Measurements from ENCODE around the gene RPAIN. TPM values are rescaled to one million over a fixed set of nuclear protein-coding genes. Genes with fewer than 3 reads are reported as not detected.
A peak's percentile ranks its signal among the peaks of the same experiment; 100 is the strongest.

Gene RPAIN
- total RNA-seq, 1 experiment from 2014 or later: 46.1 TPM

DNA sequence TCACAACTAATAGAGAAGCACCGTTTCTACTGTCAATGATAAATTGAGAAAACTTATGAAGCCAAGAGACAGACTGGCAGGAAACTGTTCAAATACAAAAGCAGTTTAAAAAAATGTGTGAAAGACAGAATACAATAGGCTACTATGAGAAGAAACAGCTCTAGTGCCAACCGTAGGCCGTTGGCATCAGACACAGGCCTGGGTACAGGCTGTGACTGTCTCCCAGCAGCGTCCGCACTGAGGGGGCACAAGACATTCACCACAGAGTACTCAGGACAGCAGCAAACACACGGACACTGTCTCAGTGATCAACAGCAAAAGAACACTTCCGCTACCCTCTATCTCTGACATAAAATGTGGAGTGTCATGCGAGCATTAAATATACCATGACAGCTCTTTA lies 26.8 kb downstream of the RPAIN start:
- Histone ChIP-seq H3K9me2 (replicated peaks; ENCODE audit: low read length) (no peaks in the 10 kb centered on the region), H3F3A (ENCODE audit: low read length, unreplicated experiment) (no peaks in the 10 kb centered on the region), H3K27ac (ENCODE audit: low read length) (no peak overlapping the region), H3K4me1 (ENCODE audit: insufficient read depth, low read length) (no peaks in the 10 kb centered on the region), H4K20me1 (ENCODE audit: low read length) (no peaks in the 10 kb centered on the region), H2AFZ (ENCODE audit: low read length) (no peak overlapping the region), H3K9ac (ENCODE audit: low read length) (no peak overlapping the region), H3K79me2 (ENCODE audit: low read length) (no peaks in the 10 kb centered on the region), H3K4me3 (ENCODE audit: low read length) (no peak overlapping the region), H3K36me3 (ENCODE audit: low read depth, low read length) (peaks cover 14% of the 10 kb centered on the region), H3K9me3 (ENCODE audit: low read length) (no peaks in the 10 kb centered on the region), H3K4me2 (ENCODE audit: low read length) (no peak overlapping the region), H3K27me3 (ENCODE audit: low read length) (no peaks in the 10 kb centered on the region)
- ChIA-PET CTCF (no interaction called here), POLR2A (ENCODE audit: unreplicated experiment) (no interaction called here)
- intact Hi-C loops (cut with micrococcal nuclease): no loop called here
- TF ChIP-seq EZH2 (IDR thresholded peaks at IDR 0.05; ENCODE audit: low read length, unreplicated experiment): no peak
- TF ChIP-seq, protein P1, sequence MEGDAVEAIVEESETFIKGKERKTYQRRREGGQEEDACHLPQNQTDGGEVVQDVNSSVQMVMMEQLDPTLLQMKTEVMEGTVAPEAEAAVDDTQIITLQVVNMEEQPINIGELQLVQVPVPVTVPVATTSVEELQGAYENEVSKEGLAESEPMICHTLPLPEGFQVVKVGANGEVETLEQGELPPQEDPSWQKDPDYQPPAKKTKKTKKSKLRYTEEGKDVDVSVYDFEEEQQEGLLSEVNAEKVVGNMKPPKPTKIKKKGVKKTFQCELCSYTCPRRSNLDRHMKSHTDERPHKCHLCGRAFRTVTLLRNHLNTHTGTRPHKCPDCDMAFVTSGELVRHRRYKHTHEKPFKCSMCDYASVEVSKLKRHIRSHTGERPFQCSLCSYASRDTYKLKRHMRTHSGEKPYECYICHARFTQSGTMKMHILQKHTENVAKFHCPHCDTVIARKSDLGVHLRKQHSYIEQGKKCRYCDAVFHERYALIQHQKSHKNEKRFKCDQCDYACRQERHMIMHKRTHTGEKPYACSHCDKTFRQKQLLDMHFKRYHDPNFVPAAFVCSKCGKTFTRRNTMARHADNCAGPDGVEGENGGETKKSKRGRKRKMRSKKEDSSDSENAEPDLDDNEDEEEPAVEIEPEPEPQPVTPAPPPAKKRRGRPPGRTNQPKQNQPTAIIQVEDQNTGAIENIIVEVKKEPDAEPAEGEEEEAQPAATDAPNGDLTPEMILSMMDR (conservative IDR thresholded peaks at IDR 0.05; ENCODE audit: low read depth, low read length): no peak
- no peak for TF ChIP-seq EZH2phosphoT487 (IDR thresholded peaks at IDR 0.05; ENCODE audit: borderline replicate concordance, low read length)
- no TSS peak for BruUV-seq (replicated peaks)
- no peak for ATAC-seq
- no peak for DNase-seq

- Histone ChIP-seq H3K36me3 (ENCODE audit: low read depth, low read length) (no peaks in the 10 kb centered on the region), H3K27ac (ENCODE audit: low read length) (no peak overlapping the region), H3K9me2 (replicated peaks; ENCODE audit: low read length) (no peaks in the 10 kb centered on the region), H3K4me2 (ENCODE audit: low read length) (no peak overlapping the region), H3K9ac (ENCODE audit: low read length) (no peak overlapping the region), H2AFZ (ENCODE audit: low read length) (no peak overlapping the region), H3K9me3 (ENCODE audit: low read length) (no peaks in the 10 kb centered on the region), H4K20me1 (ENCODE audit: low read length) (peaks cover 31% of the 10 kb centered on the region), H3K4me3 (ENCODE audit: low read length) (no peak overlapping the region), H3F3A (ENCODE audit: low read length, unreplicated experiment) (no peaks in the 10 kb centered on the region), H3K27me3 (ENCODE audit: low read length) (no peaks in the 10 kb centered on the region), H3K4me1 (ENCODE audit: insufficient read depth, low read length) (peaks cover 13% of the 10 kb centered on the region), H3K79me2 (ENCODE audit: low read length) (peaks cover 67% of the 10 kb centered on the region)
- intact Hi-C loops (cut with micrococcal nuclease): no loop called here
- CTCF ChIA-PET: no interaction called here
- no peak for TF ChIP-seq EZH2 (IDR thresholded peaks at IDR 0.05; ENCODE audit: low read length, unreplicated experiment)
- BruUV-seq (replicated peaks): no TSS peak
- DNase-seq (no peak), ATAC-seq (no peak)
- POLR2A ChIA-PET (ENCODE audit: unreplicated experiment): no interaction called here
Measured at GRCh38 chr17:5464717-5465507, 44.9 kb downstream of the RPAIN start.

DNA sequence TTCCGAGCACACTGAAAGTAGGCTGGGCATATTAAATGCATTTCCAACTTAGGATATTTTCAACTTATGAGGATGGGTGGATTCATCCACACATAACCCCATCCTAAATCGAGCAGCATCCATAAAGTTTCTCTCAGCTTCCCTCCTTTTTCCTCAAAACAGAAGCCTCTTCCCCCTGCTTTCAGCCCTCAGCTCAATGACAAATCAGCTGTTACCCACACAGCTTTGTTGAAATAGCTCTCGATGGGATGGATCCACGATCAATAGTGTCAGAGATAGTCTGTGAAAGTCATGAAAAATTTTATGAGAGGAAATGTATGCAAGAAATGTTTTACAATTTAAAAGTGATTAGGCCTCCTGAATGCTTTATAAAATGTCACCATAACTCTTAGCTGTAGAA lies 46.3 kb downstream of the RPAIN start:
- H3K36me3 ChIP-seq (ENCODE audit: low read depth, low read length): no peaks in the 10 kb centered on the region
- H3K4me2 ChIP-seq (ENCODE audit: low read length): peak overlapping the region; percentile 84
- peaks cover 31% of the 10 kb centered on the region for H4K20me1 ChIP-seq (ENCODE audit: low read length)
- no peaks in the 10 kb centered on the region for H3K9me3 ChIP-seq (ENCODE audit: low read length)
- BruUV-seq (replicated peaks): no TSS peak
- H2AFZ ChIP-seq (ENCODE audit: low read length): no peak overlapping the region
- peaks cover 13% of the 10 kb centered on the region for H3K4me1 ChIP-seq (ENCODE audit: insufficient read depth, low read length)
- H3K27ac ChIP-seq (ENCODE audit: low read length): no peak overlapping the region
- DNase-seq: no peak
- peaks cover 67% of the 10 kb centered on the region for H3K79me2 ChIP-seq (ENCODE audit: low read length)
- peaks cover 6% of the 10 kb centered on the region for H3F3A ChIP-seq (ENCODE audit: low read length, unreplicated experiment)
- H3K27me3 ChIP-seq (ENCODE audit: low read length): no peaks in the 10 kb centered on the region
- intact Hi-C loops (cut with micrococcal nuclease): no loop called here
- no peak for ATAC-seq
- H3K9ac ChIP-seq (ENCODE audit: low read length): peak overlapping the region; percentile 98; the same call in 1 of the 2 replicates
- no peak for TF ChIP-seq EZH2 (IDR thresholded peaks at IDR 0.05; ENCODE audit: low read length, unreplicated experiment)
- no peak for TF ChIP-seq EZH2phosphoT487 (IDR thresholded peaks at IDR 0.05; ENCODE audit: borderline replicate concordance, low read length)
- TF ChIP-seq, protein P1 (conservative IDR thresholded peaks at IDR 0.05; ENCODE audit: low read depth, low read length): no peak
- peak overlapping the region; percentile 97 for H3K4me3 ChIP-seq (ENCODE audit: low read length)
- CTCF ChIA-PET: no interaction called here
- POLR2A ChIA-PET (ENCODE audit: unreplicated experiment): no interaction called here
- no peaks in the 10 kb centered on the region for H3K9me2 ChIP-seq (replicated peaks; ENCODE audit: low read length)
